Effector memory CD4-positive, alpha-beta T cell (primary cell): ENCODE data around the gene CFAP47.
"Not testable (repeated sequence)": the region's sequence is repeated elsewhere in the genome, so short reads cannot be mapped to it uniquely, and the experiment has no call there.

Experiments used
- DNase-seq, 3 donors: peaks; one replicate each; pipeline ENCODE4 v3.0.0-alpha.2; 2020
- H3K27ac ChIP-seq: 2 replicates; pipeline ENCODE4 v1.7.0; 2013; ENCODE audit warnings: mild to moderate bottlenecking, low read length, moderate library complexity; ENCODE audit not compliant: insufficient read depth, poor library complexity, severe bottlenecking
- H3K27me3 ChIP-seq: replicated peaks from 2 replicates; pipeline ENCODE4 v1.7.0; 2013; ENCODE audit warnings: mild to moderate bottlenecking, low read length; ENCODE audit not compliant: insufficient read depth, control insufficient read depth, poor library complexity, severe bottlenecking
- H3K36me3 ChIP-seq: 2 replicates; pipeline ENCODE4 v1.7.0; 2013; ENCODE audit warnings: mild to moderate bottlenecking, low read length, moderate library complexity; ENCODE audit not compliant: control insufficient read depth, insufficient read depth
- H3K4me1 ChIP-seq: 2 replicates; pipeline ENCODE4 v1.7.0; 2013; ENCODE audit warnings: low read length, mild to moderate bottlenecking; ENCODE audit not compliant: control insufficient read depth, insufficient read depth, poor library complexity, severe bottlenecking
- H3K4me3 ChIP-seq: 2 replicates; pipeline ENCODE4 v1.7.0; 2013; ENCODE audit warnings: low read length, low read depth, mild to moderate bottlenecking; ENCODE audit not compliant: insufficient read depth, poor library complexity, severe bottlenecking
- H3K9me3 ChIP-seq: 2 replicates; pipeline ENCODE4 v1.7.0; 2013; ENCODE audit warnings: mild to moderate bottlenecking, low read length, moderate library complexity; ENCODE audit not compliant: control insufficient read depth
- total RNA-seq, 3 donors: gene quantifications; one replicate each; lab custom pipeline; 2026; lab: John Stamatoyannopoulos, UW

CFAP47 gene, protein sequence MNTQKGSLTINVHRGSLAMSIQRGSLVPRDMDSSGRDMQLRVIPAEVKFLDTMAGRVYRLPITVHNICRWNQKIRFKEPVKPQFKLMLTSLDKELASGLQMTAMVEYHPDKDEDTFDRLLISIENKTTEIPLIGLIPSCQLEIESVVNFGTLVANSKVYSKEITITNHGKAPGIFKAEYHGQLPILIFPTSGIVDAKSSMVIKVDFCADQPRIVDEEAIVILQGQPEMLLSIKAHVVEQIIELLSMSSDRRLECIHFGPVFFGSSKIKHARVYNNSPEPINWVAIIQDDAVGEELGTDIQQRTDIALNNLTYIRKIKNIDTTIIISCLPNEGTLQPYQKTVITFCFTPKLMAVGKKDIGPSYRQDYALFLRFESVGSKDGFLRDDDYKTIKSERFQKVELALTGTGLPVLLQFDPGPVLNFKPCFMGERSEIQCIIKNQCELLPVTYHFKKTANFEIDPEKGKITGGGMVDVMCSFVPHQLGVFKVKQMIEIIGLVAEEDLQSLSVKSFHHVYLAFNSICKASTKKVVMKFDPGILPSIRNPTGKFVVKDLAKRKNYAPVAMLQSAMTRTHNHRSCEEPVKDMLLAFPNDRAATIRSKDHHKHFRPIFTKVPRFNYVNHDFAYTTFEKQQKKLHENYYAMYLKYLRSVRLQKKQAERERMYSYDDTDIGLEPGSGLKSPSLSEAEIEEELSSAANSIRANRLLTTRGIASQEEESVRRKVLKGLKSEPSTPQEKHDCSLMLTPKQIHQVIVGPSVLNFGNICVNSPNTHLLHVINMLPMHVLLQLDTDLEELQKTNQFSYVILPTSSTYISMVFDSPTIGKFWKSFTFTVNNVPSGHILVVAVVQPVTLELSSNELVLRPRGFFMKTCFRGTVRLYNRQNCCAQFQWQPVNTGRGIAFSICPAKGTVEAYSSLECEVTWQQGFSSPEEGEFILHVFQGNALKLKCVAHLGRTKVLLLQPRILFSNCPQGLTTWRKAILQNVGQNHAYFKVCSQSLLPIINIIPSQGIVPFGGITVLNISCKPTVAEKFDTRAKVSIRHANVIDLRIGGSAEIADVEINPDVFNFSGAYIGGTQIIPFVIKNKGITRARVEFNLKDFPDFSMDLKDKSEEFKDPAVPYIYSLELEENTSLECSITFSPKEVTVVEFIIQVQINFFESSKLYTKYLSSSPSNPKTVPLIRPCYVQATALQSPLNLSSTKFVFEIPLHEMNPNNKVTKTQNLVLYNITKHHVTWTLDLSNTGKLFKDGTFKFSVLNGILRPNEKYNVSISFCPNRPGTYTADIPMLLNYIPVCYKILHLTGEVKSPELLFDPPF (N-terminal part only)
- 0 reads per million in 3 donors for total RNA-seq

GRCh38 chrX:35919536-35920309, at the start of gene CFAP47:
TSS of gene CFAP47 (plus strand) at chrX:35919734. CDS start at chrX:35919800, 66 bp downstream.
- H3K27ac ChIP-seq: no peak within 1 kb of the TSS
- no peak for DNase-seq
- H3K9me3 ChIP-seq: no peaks in the 10 kb centered on the region
- no peaks in the 10 kb centered on the region for H3K36me3 ChIP-seq
- no peaks in the 10 kb centered on the region for H3K4me1 ChIP-seq
- H3K4me3 ChIP-seq: no peak within 1 kb of the TSS
- no peaks in the 10 kb centered on the region for H3K27me3 ChIP-seq

- H3K4me3 ChIP-seq: no peak overlapping the region
Observed at GRCh38 chrX:35880601-35881000, 38.9 kb upstream of the CFAP47 start.

GRCh38 chrX:35886135-35886534, 33.4 kb upstream of the CFAP47 start:
- DNase-seq: no peak
- Histone ChIP-seq H3K4me1 (no peaks in the 10 kb centered on the region), H3K4me3 (no peak overlapping the region), H3K27ac (no peak overlapping the region), H3K27me3 (no peaks in the 10 kb centered on the region), H3K36me3 (no peaks in the 10 kb centered on the region), H3K9me3 (no peaks in the 10 kb centered on the region)

More at GRCh38 chrX:35880601-35881000, 38.9 kb upstream of the CFAP47 start:
- DNase-seq: no peak
- H3K9me3 ChIP-seq: no peaks in the 10 kb centered on the region
- no peak overlapping the region for H3K27ac ChIP-seq
- no peaks in the 10 kb centered on the region for H3K36me3 ChIP-seq
- no peaks in the 10 kb centered on the region for H3K27me3 ChIP-seq
- H3K4me1 ChIP-seq: no peaks in the 10 kb centered on the region

DNA sequence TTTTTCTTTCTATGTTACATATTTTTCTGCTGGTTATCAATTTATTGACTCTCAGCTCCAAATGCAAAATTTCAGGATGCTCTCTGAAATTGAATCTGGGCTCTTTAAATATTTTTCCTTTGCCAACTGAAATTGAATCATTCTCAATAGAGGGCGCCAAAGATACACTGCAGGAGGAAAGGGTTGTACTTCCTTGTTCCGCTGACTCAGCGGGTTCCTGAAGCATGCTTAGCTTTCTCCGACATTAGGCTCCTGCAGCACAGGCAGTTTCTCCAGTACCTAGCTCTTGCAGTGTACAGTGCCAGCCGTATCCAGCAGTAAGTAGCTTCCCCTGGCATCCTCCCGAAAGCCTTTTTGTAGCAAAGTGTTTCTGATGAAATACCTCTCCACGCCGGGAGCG, 28.8 kb upstream of the CFAP47 start:
- no peak overlapping the region for H3K4me3 ChIP-seq

GRCh38 chrX:35986816-35987215, 67.3 kb downstream of the CFAP47 start:
- not testable (repeated sequence) for H3K27me3 ChIP-seq, DNase-seq, H3K27ac ChIP-seq, H3K9me3 ChIP-seq, H3K4me3 ChIP-seq, H3K4me1 ChIP-seq, H3K36me3 ChIP-seq

More for the DNA sequence above, 28.8 kb upstream of the CFAP47 start:
- Histone ChIP-seq H3K27ac (no peak overlapping the region), H3K4me1 (no peaks in the 10 kb centered on the region), H3K27me3 (no peaks in the 10 kb centered on the region), H3K9me3 (no peaks in the 10 kb centered on the region), H3K36me3 (no peaks in the 10 kb centered on the region)
- no peak for DNase-seq

- no peaks in the 10 kb centered on the region for H3K36me3 ChIP-seq
- H3K9me3 ChIP-seq: no peaks in the 10 kb centered on the region
- H3K4me1 ChIP-seq: no peaks in the 10 kb centered on the region
- no peak for DNase-seq
- H3K27ac ChIP-seq: no peak overlapping the region
- H3K4me3 ChIP-seq: no peak overlapping the region
- H3K27me3 ChIP-seq: no peaks in the 10 kb centered on the region
Observed at GRCh38 chrX:36007207-36007606, 87.7 kb downstream of the CFAP47 start.

DNA sequence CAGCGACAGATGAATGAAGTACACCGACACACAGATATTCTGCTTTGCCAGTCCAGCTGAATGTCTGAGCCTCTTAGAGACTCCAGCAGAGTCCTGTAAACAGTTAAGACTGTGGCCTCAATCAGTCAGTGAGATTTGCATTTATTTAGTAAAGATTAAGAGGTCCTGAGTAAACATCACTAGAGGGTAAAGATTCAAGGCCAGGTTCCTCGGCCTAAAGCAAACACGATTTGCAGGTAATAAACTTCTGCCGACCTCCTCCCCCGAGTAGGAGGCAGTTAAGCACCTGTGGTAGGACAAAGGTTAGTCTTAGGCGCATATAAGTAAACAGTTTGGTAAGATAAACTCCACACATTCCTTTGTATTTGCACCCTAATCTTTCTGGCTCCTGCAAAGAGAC, 99.6 kb downstream of the CFAP47 start:
- Histone ChIP-seq H3K27ac (no peak overlapping the region), H3K9me3 (no peaks in the 10 kb centered on the region), H3K36me3 (no peaks in the 10 kb centered on the region), H3K4me1 (no peaks in the 10 kb centered on the region), H3K4me3 (no peak overlapping the region), H3K27me3 (no peaks in the 10 kb centered on the region)
- no peak for DNase-seq

GRCh38 chrX:36035550-36035949, 116.0 kb downstream of the CFAP47 start:
- H3K27ac ChIP-seq: no peak overlapping the region
- no peak for DNase-seq

DNA sequence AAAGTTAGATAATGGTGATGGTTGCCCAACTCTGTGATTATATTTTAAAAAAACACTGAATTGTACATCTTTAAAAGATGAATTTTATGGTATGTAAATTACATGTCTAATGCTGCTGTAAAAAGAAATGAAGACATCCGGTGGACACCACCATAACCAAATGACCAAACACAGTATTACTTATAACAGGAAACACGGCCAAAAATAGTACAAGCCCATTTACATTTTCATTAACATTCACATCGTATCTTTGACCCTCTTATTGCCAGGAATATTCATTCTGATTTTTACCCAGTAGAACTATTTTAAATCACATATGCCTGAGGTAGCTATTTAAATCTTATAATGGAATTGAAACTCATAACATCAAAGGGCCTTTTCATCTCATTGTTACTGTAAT, 143.2 kb downstream of the CFAP47 start:
- Histone ChIP-seq H3K4me1 (no peaks in the 10 kb centered on the region), H3K27me3 (no peaks in the 10 kb centered on the region), H3K9me3 (no peaks in the 10 kb centered on the region), H3K27ac (no peak overlapping the region), H3K36me3 (no peaks in the 10 kb centered on the region), H3K4me3 (no peak overlapping the region)
- no peak for DNase-seq

More at GRCh38 chrX:36035550-36035949, 116.0 kb downstream of the CFAP47 start:
- Histone ChIP-seq H3K9me3 (no peaks in the 10 kb centered on the region), H3K36me3 (no peaks in the 10 kb centered on the region), H3K4me3 (no peak overlapping the region), H3K4me1 (no peaks in the 10 kb centered on the region), H3K27me3 (no peaks in the 10 kb centered on the region)
